Activated naive CD4-positive, alpha-beta T cell treated with anti-CD3 and anti-CD28 coated beads, Interleukin-2, amount 50 U/mL, for 16 hours (primary cell): ENCODE measurements around the gene PSD.

Source experiments
- DNase-seq: peaks from one replicate; pipeline ENCODE4 v3.0.0-alpha.2; 2020

The PSD gene

DNA sequence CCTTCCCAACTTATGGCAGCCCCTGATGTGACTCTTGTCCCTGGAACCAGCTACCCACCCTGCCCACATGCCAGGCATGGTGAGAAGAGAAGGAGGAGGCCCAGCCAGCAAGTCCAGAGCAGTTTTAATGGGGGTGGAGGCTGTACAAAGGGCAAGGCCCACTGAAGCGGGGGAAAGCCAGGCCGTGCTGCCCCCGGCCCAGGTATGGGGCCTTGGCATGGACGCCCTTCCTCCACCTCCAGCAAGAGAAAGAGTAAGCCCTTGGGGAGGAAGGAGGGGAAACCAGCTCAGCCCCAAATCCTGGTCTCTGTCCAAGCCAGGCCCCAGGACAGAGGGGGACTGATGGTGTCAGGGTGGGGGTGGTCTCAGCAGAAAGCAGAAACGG lies 16.1 kb downstream of the PSD start:
- DNase-seq = no peak

DNA sequence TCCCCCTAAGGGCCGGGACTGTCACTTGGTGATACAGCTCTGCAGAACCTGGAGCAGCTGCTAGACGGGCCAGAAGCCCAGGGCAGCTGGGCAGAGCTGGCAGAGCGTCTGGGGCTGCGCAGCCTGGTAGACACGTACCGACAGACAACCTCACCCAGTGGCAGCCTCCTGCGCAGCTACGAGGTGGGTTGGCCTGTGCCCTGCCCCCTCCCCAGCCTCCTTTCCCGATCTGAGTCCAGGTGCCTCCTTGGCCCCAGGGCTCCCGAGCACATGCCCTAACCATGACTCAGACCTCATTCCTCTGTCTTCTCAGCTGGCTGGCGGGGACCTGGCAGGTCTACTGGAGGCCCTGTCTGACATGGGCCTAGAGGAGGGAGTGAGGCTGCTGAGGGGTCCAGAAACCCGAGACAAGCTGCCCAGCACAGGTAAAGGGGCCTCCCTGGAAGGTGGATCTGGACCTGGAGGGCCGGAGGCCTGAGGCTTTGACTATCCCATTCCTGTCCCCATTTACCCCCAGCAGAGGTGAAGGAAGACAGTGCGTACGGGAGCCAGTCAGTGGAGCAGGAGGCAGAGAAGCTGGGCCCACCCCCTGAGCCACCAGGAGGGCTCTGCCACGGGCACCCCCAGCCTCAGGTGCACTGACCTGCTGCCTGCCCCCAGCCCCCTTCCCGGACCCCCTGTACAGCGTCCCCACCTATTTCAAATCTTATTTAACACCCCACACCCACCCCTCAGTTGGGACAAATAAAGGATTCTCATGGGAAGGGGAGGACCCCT lies 16.7 kb downstream of the PSD start:
- DNase-seq = no peak

DNA sequence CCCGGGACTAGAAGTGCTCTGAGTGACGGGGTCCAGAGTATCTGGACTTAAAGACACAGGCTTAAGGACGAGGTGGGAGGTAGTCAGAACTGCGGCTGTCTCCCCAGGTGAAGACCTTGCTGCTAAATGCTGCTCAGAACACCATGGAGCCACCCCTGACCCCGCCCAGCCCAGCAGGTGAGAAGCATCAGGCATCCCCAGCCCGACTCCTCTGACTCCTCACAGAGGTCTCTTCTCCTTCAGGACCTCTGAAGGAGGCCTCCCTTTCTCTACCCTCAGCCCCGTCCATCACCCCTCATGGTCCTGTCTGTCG lies 17.3 kb downstream of the PSD start:
- DNase-seq = no peak

DNA sequence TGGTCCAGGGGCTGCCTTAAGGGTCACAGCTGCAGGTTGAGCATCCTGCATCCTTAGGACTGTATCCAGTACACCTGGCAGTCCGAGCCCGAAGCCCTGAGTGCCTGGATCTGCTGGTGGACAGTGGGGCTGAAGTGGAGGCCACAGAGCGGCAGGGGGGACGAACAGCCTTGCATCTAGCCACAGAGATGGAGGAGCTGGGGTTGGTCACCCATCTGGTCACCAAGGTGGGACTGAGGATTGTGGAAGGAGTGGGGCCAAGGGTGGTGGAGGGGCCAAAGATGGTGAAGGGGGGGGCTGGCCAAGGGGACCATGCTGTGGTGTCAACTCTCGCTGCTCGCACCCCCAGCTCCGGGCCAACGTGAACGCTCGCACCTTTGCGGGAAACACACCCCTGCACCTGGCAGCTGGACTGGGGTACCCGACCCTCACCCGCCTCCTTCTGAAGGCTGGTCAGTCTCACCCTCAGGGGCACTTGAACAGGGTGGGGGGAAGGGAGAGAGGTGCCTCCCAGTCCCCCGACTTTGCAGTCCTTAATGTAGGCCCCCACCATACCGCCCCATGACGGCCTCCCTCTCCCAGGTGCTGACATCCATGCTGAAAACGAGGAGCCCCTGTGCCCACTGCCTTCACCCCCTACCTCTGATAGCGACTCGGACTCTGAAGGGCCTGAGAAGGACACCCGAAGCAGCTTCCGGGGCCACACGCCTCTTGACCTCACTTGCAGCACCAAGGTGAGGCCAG lies 17.8 kb downstream of the PSD start:
- no peak for DNase-seq

DNA sequence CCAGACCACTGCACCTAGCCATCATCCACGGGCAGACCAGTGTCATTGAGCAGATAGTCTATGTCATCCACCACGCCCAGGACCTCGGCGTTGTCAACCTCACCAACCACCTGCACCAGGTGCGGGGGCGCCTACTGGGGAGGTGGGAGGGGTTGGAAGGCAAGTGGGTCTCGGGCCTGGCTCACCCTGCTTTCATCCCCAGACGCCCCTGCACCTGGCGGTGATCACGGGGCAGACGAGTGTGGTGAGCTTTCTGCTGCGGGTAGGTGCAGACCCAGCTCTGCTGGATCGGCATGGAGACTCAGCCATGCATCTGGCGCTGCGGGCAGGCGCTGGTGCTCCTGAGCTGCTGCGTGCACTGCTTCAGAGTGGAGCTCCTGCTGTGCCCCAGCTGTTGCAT lies 18.5 kb downstream of the PSD start:
- no peak for DNase-seq

DNA sequence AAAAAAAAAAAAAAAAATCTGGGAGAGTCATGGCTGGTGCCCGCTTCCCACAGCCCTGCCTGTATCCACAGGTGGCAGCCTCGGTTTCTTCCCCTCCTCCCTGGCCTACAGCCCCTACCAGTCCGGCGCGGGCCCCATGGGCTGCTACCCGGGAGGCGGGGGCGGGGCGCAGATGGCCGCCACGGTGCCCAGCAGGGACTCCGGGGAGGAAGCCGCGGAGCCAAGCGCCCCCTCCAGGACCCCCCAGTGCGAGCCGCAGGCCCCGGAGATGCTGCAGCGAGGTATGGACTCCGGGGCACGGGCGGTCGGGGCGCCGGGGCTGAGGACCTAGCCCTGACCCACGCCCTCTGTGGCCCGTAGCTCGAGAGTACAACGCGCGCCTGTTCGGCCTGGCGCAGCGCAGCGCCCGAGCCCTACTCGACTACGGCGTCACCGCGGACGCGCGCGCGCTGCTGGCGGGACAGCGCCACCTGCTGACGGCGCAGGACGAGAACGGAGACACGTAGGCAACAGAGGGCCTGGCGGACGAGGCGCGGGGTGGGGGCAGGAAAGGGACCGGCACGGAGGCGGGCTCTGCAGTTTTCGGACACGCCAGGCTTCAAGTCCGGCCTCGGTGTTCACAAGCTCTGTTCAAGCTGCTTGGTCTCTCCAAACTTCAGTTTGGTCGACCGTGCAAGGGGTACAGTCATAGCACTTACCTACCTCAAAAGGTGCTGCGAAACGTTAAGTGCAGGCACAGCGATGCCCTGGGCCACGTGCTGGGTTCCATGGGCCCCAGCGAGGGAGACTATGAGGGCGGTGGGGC lies 19.2 kb downstream of the PSD start:
- DNase-seq = peak; percentile 86

DNA sequence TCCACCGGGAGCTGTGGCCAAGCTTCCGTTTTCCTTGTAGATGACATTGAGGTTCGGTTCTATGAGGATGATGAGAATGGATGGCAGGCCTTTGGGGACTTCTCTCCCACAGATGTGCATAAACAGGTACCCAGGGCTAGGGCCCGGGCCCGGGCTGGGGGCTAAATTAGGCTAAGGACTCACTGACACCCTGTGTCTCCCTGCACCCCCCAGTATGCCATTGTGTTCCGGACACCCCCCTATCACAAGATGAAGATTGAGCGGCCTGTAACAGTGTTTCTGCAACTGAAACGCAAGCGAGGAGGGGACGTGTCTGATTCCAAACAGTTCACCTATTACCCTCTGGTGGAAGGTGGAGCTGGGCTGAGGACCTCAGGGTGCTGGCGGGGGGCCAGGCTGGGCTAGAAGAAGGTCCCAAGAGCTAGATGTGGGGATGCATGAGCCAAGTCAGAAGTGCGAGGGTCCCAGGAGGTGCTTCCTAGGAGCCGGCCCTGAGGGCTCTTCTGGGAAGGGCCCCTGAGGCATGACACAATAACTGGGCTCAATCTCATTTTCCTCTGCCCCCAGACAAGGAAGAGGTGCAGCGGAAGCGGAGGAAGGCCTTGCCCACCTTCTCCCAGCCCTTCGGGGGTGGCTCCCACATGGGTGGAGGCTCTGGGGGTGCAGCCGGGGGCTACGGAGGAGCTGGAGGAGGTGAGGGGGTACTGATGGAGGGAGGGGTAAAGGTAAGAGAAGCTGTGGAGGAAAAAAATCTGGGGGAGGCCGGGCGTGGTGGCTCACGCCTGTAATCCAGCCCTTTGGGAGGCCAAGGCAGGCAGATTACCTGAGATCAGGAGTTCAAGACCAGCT lies 20.2 kb downstream of the PSD start:
- DNase-seq = no peak

DNA sequence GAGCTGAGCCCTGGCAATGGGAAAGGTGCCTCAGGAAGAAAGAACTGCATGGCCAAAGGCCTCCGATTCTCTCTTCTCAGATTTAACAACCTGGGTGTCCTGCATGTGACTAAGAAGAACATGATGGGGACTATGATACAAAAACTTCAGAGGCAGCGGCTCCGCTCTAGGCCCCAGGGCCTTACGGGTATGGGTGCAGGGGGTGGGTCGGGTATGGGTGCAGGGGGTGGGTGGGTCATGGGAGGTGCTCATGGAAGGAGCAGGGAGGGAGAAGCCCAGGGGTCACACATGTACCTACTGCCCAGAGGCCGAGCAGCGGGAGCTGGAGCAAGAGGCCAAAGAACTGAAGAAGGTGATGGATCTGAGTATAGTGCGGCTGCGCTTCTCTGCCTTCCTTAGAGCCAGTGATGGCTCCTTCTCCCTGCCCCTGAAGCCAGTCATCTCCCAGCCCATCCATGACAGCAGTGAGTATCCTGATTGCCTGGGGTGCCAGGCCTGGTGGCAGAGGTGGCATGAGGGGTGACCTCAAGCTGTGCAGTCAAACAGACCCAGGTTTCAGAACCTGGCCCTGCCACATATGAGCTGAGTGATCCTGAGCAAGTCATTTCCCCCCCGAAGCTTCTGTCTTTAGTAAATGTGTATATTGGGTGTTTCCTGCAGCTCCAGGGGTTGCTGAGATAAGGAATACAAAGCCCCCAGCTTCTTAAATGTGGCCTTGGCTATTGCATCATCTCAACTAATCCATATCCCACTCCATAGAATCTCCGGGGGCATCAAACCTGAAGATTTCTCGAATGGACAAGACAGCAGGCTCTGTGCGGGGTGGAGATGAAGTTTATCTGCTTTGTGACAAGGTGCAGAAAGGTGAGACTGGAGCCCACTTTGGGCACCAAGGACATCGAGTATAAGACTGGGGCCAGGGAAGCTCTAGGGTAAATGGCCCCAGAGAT lies 21.1 kb downstream of the PSD start:
- DNase-seq = no peak

DNA sequence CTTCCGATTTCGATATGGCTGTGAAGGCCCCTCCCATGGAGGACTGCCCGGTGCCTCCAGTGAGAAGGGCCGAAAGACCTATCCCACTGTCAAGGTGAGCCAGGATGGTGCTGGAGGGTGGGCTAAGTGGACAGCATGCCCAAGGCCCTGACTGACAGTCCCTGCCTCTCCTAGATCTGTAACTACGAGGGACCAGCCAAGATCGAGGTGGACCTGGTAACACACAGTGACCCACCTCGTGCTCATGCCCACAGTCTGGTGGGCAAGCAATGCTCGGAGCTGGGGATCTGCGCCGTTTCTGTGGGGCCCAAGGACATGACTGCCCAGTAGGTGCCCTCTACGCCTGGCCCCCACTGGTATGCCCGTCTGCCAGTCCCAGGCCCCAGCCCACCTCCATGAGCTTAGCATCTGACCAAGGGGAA lies 21.8 kb downstream of the PSD start:
- DNase-seq = no peak

DNA sequence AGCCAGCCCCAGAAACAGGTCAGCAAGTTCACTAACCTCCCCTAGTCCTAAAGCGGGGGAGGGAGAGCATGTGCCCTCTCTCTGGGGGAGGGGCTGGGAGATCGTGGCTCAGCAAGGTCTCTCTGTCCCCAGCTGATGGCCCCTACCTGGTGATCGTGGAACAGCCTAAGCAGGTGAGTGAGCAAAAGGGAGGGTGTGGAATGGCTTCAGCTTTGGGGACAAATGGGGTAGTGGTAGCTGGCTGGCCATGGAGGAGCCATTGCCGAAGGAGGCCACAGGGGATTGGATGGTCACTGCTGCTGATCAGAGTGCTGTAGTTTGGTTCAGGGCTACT lies 22.3 kb downstream of the PSD start:
- DNase-seq = no peak

DNA sequence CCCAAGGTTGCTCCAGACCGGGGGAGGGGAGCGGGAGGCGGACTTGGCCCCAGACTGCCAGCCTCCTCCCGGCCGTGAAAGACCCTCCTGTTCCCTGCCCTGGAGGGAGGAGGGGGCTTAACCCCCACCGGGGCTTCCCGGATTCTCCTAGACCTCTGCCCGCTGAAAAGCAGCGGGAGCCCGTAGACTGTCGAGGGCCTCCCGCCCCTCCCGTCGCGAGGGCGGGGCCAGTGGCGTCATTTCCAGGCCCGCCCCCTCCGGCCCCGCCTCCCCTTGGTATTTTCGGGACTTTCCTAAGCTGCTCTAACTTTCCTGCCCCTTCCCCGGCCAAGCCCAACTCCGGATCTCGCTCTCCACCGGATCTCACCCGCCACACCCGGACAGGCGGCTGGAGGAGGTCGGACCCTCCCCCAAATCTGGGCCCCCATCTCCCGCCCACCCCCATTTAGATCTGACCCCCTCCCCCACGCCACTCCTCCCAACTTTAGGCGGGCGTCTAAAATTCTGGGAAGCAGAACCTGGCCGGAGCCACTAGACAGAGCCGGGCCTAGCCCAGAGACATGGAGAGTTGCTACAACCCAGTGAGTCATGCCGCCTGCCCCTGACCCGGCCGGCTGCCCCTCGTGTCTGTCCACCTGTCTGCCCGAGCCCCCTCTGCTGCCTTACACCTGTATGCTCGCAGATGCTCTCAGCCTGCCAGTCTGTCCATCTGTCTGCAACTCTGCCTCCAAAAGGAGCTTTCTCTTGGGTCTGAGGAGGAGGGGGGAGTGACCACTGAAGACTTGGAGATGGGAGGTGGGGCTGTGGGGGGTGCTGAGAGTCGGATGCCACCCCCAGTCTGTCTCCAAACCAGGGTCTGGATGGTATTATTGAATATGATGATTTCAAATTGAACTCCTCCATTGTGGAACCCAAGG lies 22.9 kb downstream of the PSD start, which contains the start of gene NFKB2:
Gene NFKB2 (plus strand): TSS at position 306 of the 917 bp plus-strand sequence. CDS start 255 bp downstream, at position 561.
- peak; percentile 90 for DNase-seq

DNA sequence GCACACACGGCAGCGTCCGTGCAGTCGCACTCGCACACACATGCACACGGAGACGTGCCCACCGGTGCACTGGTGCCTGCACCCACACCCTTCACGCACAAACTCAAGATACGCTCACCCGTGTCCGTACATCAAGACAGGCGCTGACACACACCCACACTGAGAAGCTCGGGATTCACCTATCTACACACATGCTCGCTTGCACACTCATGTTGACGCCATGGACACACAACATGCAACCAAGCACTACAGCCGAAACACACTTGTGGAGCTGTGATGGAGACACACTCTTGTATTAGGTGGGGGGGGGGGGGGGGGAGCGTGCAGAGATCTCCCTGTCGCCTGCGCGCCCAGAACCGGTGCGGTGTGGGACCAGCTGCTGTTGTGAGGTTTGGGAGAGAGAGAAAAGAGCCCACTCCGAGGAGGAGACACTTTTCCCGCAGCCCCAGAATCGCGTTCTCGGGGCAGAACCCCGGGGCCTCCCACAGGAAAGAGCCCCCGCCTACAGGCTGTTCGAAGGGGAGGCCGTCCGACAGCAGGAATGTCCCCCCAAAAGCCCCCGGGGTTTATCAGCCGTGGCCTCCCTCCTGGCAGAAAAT lies 23.7 kb downstream of the PSD start:
- DNase-seq = peak; percentile 69

DNA sequence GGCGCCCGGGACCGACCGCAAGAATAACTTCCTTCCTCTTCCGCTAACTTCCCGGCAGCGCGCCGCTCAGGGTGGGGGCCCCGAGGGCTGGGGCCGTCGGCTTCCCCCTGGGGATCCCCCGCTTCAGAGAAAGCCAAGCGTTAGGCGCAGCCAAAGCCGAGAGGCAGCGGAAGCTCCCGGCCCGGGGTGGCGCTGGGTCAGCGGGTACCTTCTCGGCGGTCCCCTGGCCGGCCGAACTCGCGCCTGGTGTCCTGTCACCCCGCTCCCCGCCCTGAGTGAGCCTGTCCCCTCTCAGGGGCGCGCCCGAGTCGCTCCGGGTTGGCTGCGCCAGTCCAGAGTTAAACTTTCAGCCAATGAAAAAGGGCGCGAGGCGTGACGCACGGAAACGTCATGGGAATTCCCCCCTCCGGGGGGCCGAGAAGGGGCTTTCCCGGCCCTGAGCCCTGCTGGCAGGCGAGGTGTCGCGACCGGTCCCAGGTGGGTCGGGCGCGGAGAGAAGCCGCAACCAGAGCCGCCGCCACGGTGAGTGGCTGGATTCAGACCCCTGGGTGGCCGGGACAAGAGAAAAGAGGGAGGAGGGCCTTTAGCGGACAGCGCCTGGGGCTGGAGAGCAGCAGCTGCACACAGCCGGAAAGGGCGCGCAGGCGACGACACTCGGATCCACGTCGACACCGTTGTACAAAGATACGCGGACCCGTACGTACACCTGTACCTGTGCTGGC lies 24.3 kb downstream of the PSD start:
- DNase-seq = peak; percentile 98

DNA sequence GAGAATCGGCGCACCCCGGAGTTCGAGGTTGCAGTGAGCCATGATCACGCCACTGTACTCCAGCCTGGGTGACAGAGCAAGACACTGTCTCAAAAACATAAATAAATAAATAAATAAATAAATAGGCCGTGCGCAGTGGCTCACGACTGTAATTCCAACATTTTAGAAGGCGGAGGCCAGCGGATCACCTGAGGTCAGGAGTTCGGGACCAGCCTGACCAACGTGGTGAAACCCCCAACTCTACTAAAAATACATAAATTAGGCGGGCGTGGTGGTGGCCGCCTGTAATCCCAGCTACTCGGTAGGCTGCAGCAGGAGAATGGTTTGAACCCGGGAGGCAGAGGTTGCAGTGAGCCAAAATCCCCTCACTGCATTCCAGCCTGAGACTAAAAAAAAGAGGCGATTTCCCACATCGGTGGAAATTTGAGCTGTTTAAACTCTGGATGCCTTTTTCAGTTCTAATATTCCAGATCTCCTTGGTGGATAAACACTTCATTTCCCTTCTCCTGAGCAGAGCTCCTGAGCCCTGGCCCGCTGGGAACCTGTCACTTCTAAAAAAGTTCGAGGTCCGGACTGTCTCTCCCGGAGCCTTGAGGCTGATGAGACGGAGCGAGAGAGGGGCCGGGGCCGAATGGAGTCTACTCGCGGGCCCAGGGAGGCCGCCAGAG lies 25.0 kb downstream of the PSD start:
- DNase-seq = no peak

DNA sequence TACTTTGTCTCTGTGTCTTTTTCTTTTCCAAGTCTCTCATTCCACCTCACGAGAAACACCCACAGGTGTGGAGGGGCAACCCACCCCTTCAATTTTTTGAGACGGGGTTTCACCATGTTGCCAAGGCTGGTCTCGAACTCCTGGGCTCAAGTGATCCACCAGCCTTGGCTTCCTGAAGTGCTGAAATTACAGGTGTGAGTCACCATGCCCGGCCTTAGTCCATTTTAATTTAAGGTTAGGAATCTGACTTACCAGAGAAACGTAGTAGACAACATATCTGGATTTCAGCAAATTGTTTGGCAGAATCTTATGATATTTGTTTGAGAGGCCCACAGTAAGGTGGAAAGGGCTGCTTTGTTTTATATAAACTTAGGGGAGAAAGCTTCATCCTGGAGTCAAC lies 26.3 kb downstream of the PSD start:
- DNase-seq = no peak

DNA sequence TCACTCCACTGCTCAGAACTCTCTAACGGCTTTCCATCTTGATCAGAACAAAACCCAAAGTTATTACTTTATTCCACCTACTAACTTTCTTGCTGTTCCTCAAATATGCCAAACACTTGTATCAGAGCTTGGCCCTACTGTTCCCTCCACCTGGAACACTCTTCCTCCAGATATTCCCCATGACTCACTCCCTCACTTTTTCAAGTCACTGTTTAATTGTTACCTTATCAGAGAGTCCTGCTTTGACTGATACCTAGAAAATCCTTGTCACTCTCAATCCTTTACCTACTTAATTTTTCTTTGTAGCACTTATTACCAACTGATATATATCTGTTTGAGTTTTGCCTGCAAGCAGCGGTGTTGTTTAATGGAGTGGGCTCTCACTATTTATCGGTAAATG lies 28.7 kb downstream of the PSD start:
- DNase-seq = no peak

DNA sequence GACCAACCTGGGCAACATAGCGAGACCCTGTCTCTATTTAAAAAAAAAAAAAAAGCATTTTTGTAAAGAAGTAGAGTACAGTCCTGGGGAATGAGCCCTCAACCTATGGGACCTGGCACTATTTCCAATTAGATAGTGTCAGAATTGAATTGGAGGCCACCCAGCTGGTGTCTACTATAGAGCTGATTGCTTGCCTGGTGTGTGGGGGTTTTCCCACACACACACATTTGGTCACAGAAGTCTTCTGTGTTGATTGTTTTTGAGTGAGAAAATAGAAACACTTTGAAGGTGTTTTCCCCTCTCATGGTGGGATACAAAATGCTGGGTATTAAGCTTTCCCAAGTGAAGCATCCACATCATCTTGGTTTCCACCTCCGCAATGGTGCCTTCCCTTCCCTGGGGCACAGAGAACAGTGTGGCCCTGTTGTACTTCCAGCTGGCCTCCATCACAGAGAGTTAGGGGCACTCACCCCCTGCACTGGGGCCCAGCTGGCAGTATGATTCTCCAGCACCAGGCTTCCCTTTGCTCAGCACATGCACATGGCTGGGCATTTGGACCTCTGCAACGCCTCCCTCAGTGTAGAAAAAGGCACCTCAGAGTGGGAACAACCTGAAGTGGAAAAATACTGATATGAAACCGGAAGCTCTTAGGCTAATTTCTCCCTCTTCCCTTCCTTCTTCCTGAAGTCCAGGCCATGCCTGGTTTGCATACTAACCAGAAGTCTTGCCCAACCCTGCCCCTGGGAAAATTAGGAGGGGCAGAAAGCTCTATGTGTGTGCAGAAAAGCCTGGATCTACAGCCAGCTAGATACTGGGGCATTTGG lies 33.8 kb downstream of the PSD start:
- no peak for DNase-seq

DNA sequence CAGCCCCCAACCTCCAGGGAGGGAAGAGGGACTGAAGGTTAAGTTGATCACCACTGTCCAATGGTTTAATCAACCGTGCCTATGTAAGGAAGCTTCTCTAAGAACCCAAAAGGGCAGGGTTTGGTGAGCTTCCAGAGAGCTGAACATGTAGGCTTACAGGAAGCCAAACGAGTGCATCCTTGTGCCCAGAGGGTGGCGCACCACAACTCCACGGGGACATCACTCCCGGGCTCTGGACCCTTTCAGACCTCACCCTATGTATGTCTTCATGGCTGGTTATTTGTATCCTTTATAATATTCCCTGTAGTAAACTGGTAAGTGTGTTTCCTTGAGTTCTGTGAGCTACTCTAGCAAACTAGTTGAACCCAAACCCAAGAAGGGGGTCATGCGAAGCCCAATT lies 34.5 kb downstream of the PSD start:
- no peak for DNase-seq
